Neuronal stem cell (in vitro differentiated cells): ENCODE data around the gene UBA1.
"Not testable (repeated sequence)": the region's sequence is repeated elsewhere in the genome, so short reads cannot be mapped to it uniquely, and the experiment has no call there.

Source experiments
- DNase-seq: peaks from one replicate; pipeline ENCODE4 v3.0.0-alpha.2; 2013; ENCODE audit warnings: low spot score
- H2AFZ ChIP-seq: one replicate; pipeline ENCODE4 v1.6.1; 2013; ENCODE audit warnings: mild to moderate bottlenecking, low read length, inconsistent platforms
- H2AK5ac ChIP-seq: 2 replicates; pipeline ENCODE4 v1.6.1; 2013; ENCODE audit warnings: low read depth, mild to moderate bottlenecking, inconsistent platforms, low read length, moderate library complexity, mixed read lengths
- H2BK120ac ChIP-seq: 2 replicates; pipeline ENCODE4 v1.6.1; 2013; ENCODE audit warnings: low read depth, mild to moderate bottlenecking, inconsistent platforms, low read length, moderate library complexity, mixed read lengths
- H2BK12ac ChIP-seq: one replicate; pipeline ENCODE4 v1.6.1; 2013; ENCODE audit warnings: low read length, inconsistent platforms
- H2BK15ac ChIP-seq: 2 replicates; pipeline ENCODE4 v1.6.1; 2013; ENCODE audit warnings: mild to moderate bottlenecking, low read length, inconsistent platforms, mixed read lengths
- H2BK5ac ChIP-seq: one replicate; pipeline ENCODE4 v1.6.1; 2013; ENCODE audit warnings: inconsistent platforms, mild to moderate bottlenecking, low read length, moderate library complexity
- H3K14ac ChIP-seq: one replicate; pipeline ENCODE4 v1.6.1; 2013; ENCODE audit warnings: low read length, inconsistent platforms
- H3K18ac ChIP-seq: 2 replicates; pipeline ENCODE4 v1.6.1; 2013; ENCODE audit warnings: low read length, inconsistent platforms
- H3K23ac ChIP-seq: 2 replicates; pipeline ENCODE4 v1.6.1; 2013; ENCODE audit warnings: low read depth, mild to moderate bottlenecking, mixed read lengths, low read length, inconsistent platforms; ENCODE audit not compliant: poor library complexity
- H3K27ac ChIP-seq: replicated peaks from 3 replicates; pipeline ENCODE4 v1.5.1; 2013; ENCODE audit warnings: low read length, inconsistent platforms
- H3K27me3 ChIP-seq, 3 experiments: 2 replicates each; pipeline ENCODE4 v1.6.1; 2013; ENCODE audit warnings: low read length in 3 of 3, mild to moderate bottlenecking in 2 of 3, inconsistent platforms in 1 of 3, low read depth in 1 of 3, mixed read lengths in 1 of 3, moderate library complexity in 1 of 3; ENCODE audit not compliant: control insufficient read depth in 3 of 3, insufficient read depth in 3 of 3
- H3K36me3 ChIP-seq, 2 donors: replicated peaks in 1 of 2; 2 replicates each; pipeline ENCODE4 v1.6.1; 2013; ENCODE audit warnings: low read length in 2 of 2; ENCODE audit not compliant: control insufficient read depth in 2 of 2, insufficient read depth in 2 of 2
- H3K4ac ChIP-seq: 2 replicates; pipeline ENCODE4 v1.6.1; 2013; ENCODE audit warnings: inconsistent platforms, mild to moderate bottlenecking, low read length, moderate library complexity
- H3K4me1 ChIP-seq, 2 donors: 1 replicate in 1 of 2; 2 replicates in 1 of 2; pipeline ENCODE4 v1.6.1; 2013; ENCODE audit warnings: low read length in 2 of 2, low read depth in 1 of 2; ENCODE audit not compliant: control insufficient read depth in 2 of 2, insufficient read depth in 1 of 2
- H3K4me2 ChIP-seq: one replicate; pipeline ENCODE4 v1.6.1; 2013; ENCODE audit warnings: mild to moderate bottlenecking, low read length, inconsistent platforms; ENCODE audit not compliant: insufficient read depth, poor library complexity, severe bottlenecking
- H3K4me3 ChIP-seq, 2 donors: 2 replicates each; pipeline ENCODE4 v1.5.1; 2013; ENCODE audit warnings: low read length in 2 of 2, mild to moderate bottlenecking in 2 of 2, inconsistent platforms in 1 of 2, moderate library complexity in 1 of 2
- H3K79me1 ChIP-seq: one replicate; pipeline ENCODE4 v1.6.1; 2013; ENCODE audit warnings: low read depth, mild to moderate bottlenecking, inconsistent platforms, low read length, moderate library complexity
- H3K9ac ChIP-seq: one replicate; pipeline ENCODE4 v1.6.1; 2013; ENCODE audit warnings: mild to moderate bottlenecking, low read depth, low read length, inconsistent platforms; ENCODE audit not compliant: poor library complexity
- H3K9me3 ChIP-seq, 2 donors: replicated peaks in 1 of 2; 2 replicates each; pipeline versions ENCODE3 to v1.6.1; 2013; ENCODE audit warnings: low read length in 2 of 2, mild to moderate bottlenecking in 2 of 2, inconsistent platforms in 1 of 2, low read depth in 1 of 2, mixed read lengths in 1 of 2, moderate library complexity in 1 of 2; ENCODE audit not compliant: control insufficient read depth in 2 of 2, insufficient read depth in 1 of 2
- H4K8ac ChIP-seq: one replicate; pipeline ENCODE4 v1.6.1; 2013; ENCODE audit warnings: low read depth, mild to moderate bottlenecking, inconsistent platforms, low read length, moderate library complexity
- H4K91ac ChIP-seq: one replicate; pipeline ENCODE4 v1.6.1; 2013; ENCODE audit warnings: low read length, low read depth, mild to moderate bottlenecking, inconsistent platforms; ENCODE audit not compliant: poor library complexity
- WGBS, 2 donors: extraction: QIAGEN DNeasy Blood & Tissue Kit; methylation state at CpG; one replicate each; pipeline ENCODE4 v1.1.7; 2013; ENCODE audit warnings: missing lambda C conversion rate in 2 of 2, mixed read lengths in 1 of 2; ENCODE audit not compliant: insufficient read length in 2 of 2, insufficient replicate concordance in 1 of 2; ENCODE audit errors: extremely low coverage in 2 of 2; 5-methylcytosine and 5-hydroxymethylcytosine counted together

The UBA1 gene

GRCh38 chrX:47257620-47258019 lies 64.0 kb downstream of the UBA1 start:
- H2BK15ac ChIP-seq, H3K14ac ChIP-seq, DNase-seq, H3K9ac ChIP-seq, H4K91ac ChIP-seq, H3K18ac ChIP-seq, H3K23ac ChIP-seq, H3K4ac ChIP-seq, H3K27me3 ChIP-seq, H3K4me1 ChIP-seq, H2BK5ac ChIP-seq, H2BK12ac ChIP-seq, H4K8ac ChIP-seq, H3K4me3 ChIP-seq, H3K79me1 ChIP-seq, H2BK120ac ChIP-seq, H3K9me3 ChIP-seq, H3K4me2 ChIP-seq, H3K36me3 ChIP-seq, H2AK5ac ChIP-seq, H3K27ac ChIP-seq, H2AFZ ChIP-seq: not testable (repeated sequence)
- no CpG with 5 or more reads among the region's 12 CpGs for WGBS, 2 donors
